Activated CD4-positive, alpha-beta T cell treated with anti-CD3 and anti-CD28 coated beads for 24 hours (primary cell): ENCODE results near the gene MARVELD2.

Experiments
- DNase-seq, 2 donors: peaks; one replicate each; pipeline ENCODE4 v3.0.0-alpha.2; 2020; ENCODE audit warnings: low read depth in 2 of 2

MARVELD2 gene

DNA sequence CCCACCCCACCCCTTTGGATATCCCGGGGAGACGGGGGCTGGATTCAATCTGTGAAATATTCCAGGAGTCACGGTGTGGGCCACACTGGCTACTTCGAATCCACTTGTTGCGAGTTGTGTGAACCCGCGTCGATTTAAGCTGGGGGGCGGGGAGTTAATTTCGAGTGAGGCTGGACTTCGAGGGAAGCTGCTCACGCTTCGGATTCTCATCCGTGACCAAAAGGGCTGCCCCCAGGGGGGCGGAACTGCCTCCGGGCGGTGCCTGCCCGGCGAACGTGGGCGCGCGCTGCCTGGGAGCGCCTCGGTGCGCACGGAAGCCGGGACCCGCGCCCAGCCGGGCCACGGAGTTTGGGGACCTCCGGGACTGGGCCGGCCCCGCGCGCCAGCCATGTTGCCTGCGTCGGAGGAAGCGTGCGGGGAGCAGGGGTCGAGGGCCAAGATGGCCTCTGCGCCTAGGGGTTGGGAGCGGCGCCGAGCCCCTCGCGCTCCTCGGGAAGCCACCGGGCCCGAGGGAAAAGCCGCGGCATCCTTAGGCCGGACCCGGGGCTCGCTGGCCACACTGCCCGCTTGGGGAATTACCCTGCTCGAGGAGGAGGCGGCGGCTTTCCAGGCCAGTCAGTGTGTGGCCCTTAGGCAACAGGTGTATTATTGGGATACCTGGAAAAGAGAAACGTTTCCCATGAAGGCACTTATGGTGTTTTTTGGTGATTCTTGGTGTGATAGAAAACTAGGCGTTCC lies 78.6 kb downstream of the MARVELD2 start:
- no peak for DNase-seq
